ENCODE measurements around the gene DHFR. TPM values are rescaled to one million over a fixed set of nuclear protein-coding genes. Genes with fewer than 3 reads are reported as not detected.

DHFR gene
- total and polyA plus RNA-seq, 12 donors: 4.1 to 19.6 (median 9.9) TPM

- no peak for TF ChIP-seq CTCF (IDR thresholded peaks at IDR 0.05)
- H3K4me3 ChIP-seq: no peak overlapping the region
- 53 to 72% methylated on average over 6 of the region's 6 CpGs for WGBS, 2 donors
These were observed 21.9 kb upstream of the DHFR start for GRCh38 chr5:80676706-80677105.

GRCh38 chr5:80672140-80672736 is 17.5 kb upstream of the DHFR start:
- H3K36me3 ChIP-seq: peaks cover 0 to 91% (median 19%) of the 10 kb centered on the region in 9 donors
- DNase-seq: peak; percentile 27 to 58
- 28 to 33% methylated on average over 7 of the region's 7 CpGs for WGBS, 2 donors

More at GRCh38 chr5:80676706-80677105, 21.9 kb upstream of the DHFR start:
- peaks cover 0 to 93% (median 28%) of the 10 kb centered on the region in 9 donors for H3K36me3 ChIP-seq
- ATAC-seq: no peak
- H3K27me3 ChIP-seq: no peaks in the 10 kb centered on the region
- H3K9me3 ChIP-seq: no peaks in the 10 kb centered on the region
- H3K27ac ChIP-seq: no peak overlapping the region
- peaks cover 0 to 4% (median 0%) of the 10 kb centered on the region in 9 donors for H3K4me1 ChIP-seq
- no peak for DNase-seq
- intact Hi-C loops (cut with DNase I): loop anchor here in 4 of 10 donors (10.0 kb wide), 3 partner anchors 192 to 628 kb away; partner anchors contain the start of genes FAM151B (in 2 of the 4) and ZCCHC9 (in 1 of the 4)

GRCh38 chr5:80668016-80668969 is 13.5 kb upstream of the DHFR start:
- H3K4me3 ChIP-seq: no peak overlapping the region
- H3K36me3 ChIP-seq: peaks cover 0 to 91% (median 18%) of the 10 kb centered on the region in 9 donors
- intact Hi-C loops (cut with DNase I): loop anchor here in 2 of 10 donors (10.0 kb wide), 1 partner anchor 183 kb away; the partner anchor contains the start of gene FAM151B (in 2 of the 2)
- H3K9me3 ChIP-seq: no peaks in the 10 kb centered on the region
- peaks cover 0 to 7% (median 0%) of the 10 kb centered on the region in 9 donors for H3K4me1 ChIP-seq
- 74 to 82% methylated on average over 16 of the region's 16 CpGs for WGBS, 2 donors
- H3K27ac ChIP-seq: peak overlapping the region in 1 of 10 donors; percentile 34
- no peaks in the 10 kb centered on the region for H3K27me3 ChIP-seq
- TF ChIP-seq CTCF (IDR thresholded peaks at IDR 0.05): no peak
- DNase-seq: no peak
- ATAC-seq: peak; percentile 48 to 83 (median 59)

More at GRCh38 chr5:80672140-80672736, 17.5 kb upstream of the DHFR start:
- Histone ChIP-seq H3K27me3 (no peaks in the 10 kb centered on the region), H3K4me3 (no peak overlapping the region), H3K9me3 (no peaks in the 10 kb centered on the region), H3K4me1 (peaks cover 0 to 7% (median 0%) of the 10 kb centered on the region in 9 donors), H3K27ac (no peak overlapping the region)
- peak in 6 of 8 donors; percentile 53 to 77 (median 68) for ATAC-seq
- TF ChIP-seq CTCF (IDR thresholded peaks at IDR 0.05): peak; percentile 68 to 89 (median 78)
- intact Hi-C loops (cut with DNase I): loop anchor here in 5 of 10 donors (5.0 to 10.0 kb wide), 4 partner anchors 185 to 633 kb away; partner anchors contain the start of genes FAM151B (in 5 of the 5) and ZCCHC9 (in 1 of the 5)

GRCh38 chr5:80667384-80667783 is 12.6 kb upstream of the DHFR start:
- H3K4me3 ChIP-seq: no peak overlapping the region
- no peaks in the 10 kb centered on the region for H3K27me3 ChIP-seq
- peaks cover 0 to 91% (median 15%) of the 10 kb centered on the region in 9 donors for H3K36me3 ChIP-seq
- ATAC-seq (peak in 7 of 8 donors; percentile 9 to 49 (median 41)), DNase-seq (peak in 1 of 2 donors; percentile 11)
- intact Hi-C loops (cut with DNase I): loop anchor here in 2 of 10 donors (10.0 kb wide), 1 partner anchor 183 kb away; the partner anchor contains the start of gene FAM151B (in 2 of the 2)
- peak overlapping the region in 1 of 10 donors; percentile 34 for H3K27ac ChIP-seq
- TF ChIP-seq CTCF (IDR thresholded peaks at IDR 0.05): no peak
- H3K4me1 ChIP-seq: peaks cover 0 to 5% (median 0%) of the 10 kb centered on the region in 9 donors
- WGBS, 2 donors: 86 to 88% methylated on average over 8 of the region's 8 CpGs
- H3K9me3 ChIP-seq: no peaks in the 10 kb centered on the region

Data from heart right ventricle (tissue), 16 donors.